ENCODE measurements around the gene ASB16.
"Not testable (repeated sequence)": the region's sequence is repeated elsewhere in the genome, so short reads cannot be mapped to it uniquely, and the experiment has no call there.

The ASB16 gene, protein sequence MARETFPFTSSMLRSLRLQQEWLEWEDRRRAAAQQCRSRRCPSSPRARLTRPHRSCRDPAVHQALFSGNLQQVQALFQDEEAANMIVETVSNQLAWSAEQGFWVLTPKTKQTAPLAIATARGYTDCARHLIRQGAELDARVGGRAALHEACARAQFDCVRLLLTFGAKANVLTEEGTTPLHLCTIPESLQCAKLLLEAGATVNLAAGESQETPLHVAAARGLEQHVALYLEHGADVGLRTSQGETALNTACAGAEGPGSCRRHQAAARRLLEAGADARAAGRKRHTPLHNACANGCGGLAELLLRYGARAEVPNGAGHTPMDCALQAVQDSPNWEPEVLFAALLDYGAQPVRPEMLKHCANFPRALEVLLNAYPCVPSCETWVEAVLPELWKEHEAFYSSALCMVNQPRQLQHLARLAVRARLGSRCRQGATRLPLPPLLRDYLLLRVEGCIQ

DNA sequence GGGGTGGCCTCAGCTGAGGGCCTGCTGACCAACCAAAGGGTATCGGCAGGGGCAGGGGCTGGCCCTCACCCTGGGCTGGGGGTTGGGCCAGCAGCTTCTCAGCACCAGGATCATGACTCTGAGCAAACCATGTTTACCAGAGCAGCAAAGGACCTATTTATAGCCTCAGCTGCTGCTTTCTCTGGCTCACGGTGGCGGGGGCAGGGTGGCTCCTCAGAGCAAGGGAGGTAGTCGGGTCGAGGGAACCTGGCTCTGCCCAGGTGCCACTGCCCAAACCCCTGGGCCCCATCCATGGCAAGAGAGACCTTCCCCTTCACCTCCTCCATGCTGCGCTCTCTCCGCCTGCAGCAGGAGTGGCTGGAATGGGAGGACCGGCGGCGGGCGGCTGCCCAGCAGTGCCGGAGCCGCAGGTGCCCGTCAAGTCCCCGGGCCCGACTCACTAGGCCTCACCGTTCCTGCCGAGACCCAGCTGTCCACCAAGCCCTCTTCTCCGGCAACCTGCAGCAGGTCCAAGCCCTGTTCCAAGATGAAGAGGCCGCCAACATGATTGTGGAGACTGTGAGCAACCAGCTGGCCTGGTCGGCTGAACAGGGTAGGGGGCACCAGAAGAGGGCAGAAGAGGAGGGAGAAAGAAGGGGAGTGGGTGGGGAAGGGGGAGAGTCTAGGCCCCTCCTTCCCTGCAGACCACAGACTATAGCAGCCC lies at the start of gene ASB16:
ASB16 (plus strand) TSS at position 206 of the 703 bp plus-strand sequence; CDS start at position 292, 86 bp downstream.
- DNase-seq: peak; percentile 51

DNA sequence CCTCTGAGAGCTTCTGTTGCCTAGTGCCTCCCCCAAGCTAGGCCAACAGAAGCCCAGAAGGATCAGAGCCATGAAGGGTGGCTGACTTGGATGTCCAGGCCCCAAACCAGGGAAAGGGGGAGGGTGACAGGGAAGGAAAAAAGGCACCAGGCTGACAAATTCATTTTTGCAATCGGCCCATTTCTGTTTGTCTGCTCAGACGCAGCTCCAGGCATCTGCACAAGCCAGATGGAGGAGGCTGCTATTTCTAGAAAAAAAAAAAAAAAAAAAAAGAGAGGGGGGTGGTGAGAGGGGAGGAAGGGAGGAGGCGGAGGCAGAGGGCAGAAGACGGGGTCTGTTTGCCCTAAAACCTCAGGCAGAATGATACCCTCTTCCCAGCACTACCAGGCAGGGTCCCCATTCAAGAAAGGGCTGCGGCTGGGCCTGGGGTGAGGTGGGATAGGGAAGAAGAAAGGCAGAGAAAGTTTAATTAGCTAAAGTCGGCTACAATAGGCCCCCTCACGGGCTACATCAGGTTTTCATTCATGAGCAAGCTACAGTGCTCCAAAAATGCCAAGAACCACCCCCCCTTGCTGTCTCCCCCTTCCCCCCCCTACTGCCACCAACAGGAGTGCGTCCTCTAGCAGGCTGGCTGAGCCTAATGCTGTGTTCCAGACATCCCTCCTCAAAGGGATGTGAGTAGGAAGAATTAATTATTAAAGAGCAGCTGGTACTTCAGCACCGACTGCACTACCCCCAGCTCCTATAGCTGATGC lies 49.5 kb upstream of the ASB16 start:
- no peak for DNase-seq

DNA sequence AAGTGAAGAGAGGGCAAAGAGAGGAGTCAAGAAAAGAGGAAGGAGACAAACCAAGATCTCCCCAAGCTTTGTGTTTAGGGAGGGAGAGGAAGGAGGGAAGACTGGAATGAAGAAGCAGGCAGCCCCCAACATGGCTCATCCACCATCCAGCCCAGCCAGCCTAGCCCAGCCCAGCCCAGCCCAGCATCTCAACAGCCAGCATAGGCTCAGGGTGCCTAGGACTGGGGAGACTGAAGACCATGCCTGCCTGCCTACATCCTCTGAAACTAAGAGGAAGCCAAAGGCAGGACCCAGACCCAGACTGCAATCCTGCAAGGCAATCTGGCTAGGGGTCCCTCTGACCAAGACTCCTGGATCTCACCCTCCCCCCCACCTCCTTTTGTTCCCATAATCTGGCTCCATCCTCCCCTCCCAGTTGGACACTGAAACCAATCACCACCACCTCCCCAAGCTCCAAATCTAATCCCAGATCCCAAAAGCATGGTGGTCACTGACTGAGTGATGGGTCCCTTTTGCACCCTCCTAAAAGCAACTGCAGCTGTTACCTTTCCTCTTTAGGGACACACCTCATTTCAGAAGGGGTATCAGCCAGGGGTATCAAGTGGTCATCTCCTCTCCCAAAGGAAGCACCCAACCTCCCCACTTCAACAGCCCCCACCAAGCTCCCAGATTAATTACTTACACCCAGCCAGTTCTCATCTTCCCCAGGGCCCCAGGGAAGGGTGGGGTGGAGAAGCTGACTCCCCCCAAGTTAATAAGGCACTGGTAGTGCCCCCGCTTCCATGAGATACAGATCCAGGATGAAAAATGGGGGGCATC lies 48.3 kb upstream of the ASB16 start:
- no peak for DNase-seq

DNA sequence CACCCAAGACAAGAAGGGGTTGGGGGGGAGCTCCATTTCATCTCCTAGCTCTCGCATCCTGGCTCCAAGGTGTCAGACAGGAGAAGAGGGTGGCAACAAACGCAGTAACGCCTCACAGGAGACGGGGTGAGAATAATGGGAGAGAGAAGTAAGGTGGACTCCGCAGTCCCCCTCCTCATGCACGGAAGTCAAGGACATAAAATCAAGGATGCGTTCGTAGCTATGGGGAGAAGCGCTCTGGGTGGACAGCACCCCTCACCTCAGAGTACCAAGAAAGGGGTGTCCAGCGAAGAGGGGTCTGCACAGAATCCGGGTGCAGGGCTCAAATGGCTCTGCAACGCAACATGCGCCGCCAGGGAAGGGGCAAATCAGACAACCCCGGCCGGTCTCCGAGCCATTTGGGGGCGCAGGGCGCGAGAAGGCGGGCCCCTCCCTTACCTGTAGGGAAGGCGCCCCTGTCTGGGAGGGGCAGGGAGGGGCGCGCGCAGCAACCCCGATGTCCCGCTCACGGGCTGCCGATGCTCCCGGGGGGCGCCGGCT lies 47.6 kb upstream of the ASB16 start:
- DNase-seq: no peak

DNA sequence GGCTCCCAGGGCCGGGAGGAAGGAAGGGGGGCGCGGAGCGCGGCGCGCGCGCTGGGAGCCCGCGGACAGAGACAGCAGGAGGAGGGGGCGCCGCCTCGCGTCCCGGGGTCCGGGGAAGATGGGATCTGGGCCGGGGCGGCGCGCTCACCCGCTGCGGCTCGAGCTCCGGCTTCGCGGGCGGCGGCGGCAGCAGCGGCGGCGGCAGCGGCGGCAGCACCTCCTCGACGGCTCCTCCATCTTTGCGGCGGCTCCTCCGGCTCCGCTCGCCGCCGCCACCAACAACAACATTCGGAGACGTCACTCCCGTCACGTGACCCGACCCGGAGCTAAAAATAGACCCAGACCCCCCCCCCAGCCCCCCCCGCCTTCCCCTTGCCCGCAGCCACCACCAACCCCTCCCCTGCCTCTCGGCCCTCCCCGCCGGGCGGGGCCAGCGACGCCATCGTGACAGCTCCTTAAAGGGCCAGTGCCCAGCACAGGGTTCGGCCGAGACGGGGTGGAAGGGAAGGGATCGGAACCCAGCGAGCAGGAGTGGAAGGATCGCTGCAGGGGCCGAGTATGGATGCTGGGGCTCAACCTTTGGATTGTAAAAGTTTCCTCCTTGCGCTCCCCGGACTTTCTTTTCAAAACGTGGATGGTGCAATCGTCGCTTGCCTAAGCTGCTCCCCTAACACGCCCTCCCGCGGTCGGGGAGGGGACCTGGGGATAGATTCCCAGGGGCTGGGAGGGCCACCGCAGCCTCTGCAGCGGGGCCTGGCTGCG lies 47.0 kb upstream of the ASB16 start, which contains the start of gene HDAC5:
HDAC5 (minus strand) TSS at position 286 of the 762 bp plus-strand sequence. CDS start 6,126 bp downstream, outside the sequence.
- DNase-seq: peak; percentile 96

DNA sequence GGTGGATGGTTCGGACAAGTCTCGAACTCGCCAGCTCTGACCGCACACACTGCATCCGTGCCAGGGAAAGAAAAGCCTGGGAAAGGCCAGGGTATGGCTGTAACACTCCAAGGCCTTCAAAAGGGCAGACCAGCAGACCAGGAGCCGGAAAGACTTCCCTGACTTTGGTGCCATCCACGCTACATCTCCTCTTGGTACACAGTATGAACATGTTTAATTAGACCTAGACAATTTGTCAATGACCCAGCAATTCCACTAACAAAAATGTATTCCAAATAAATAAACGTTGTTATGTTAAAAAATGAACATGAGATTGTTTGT lies 46.4 kb upstream of the ASB16 start:
- DNase-seq: no peak

DNA sequence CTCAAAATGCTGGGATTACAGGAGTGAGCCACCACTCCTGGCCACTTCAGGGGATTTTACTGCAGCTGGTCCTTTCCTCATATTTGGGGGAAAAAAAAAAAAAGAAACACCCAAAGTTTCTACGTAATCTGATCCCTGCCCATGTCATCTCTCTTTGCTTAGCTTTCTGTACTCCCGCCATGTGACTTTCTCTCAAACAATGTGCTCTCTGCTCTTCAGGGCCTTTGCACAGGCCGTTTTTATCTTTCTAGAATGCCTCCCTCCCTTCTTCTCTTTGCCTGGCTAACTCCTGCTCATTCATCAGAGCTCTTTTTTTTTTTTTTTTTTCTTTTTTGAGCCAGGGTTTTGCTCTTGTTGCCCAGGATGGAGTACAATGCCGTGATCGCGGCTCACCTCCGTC lies 42.1 kb upstream of the ASB16 start:
- DNase-seq: no peak

DNA sequence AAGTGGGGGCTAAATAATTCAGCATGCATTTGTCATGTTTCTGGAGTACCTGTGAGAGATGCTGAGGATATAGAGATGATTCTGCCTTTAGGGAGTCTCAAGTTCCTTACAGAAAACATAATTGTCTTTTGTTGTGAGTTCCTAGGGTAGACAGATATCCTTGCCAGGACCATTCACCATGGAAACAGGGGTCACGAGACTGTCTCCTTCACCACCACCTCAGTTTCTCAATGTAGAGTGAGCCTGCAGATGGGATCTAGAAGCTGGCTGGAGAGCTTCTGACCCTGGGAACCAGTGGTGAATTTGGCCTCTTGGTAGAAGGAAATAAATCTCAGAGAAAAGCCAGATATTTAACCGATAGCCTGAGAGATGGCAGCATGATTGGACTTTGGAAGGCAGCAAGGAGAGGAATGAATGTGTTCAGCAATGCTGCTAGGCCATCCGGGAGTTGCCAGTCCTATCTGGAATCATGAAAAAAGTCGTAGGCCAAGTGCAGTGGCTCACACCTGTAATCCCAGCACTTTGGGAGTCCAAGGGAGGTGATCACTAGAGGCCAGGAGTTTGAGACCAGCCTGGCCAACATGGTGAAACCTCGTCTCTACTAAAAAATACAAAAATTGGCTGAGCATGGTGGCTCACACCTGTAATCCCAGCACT lies 39.7 kb upstream of the ASB16 start:
- no peak for DNase-seq

DNA sequence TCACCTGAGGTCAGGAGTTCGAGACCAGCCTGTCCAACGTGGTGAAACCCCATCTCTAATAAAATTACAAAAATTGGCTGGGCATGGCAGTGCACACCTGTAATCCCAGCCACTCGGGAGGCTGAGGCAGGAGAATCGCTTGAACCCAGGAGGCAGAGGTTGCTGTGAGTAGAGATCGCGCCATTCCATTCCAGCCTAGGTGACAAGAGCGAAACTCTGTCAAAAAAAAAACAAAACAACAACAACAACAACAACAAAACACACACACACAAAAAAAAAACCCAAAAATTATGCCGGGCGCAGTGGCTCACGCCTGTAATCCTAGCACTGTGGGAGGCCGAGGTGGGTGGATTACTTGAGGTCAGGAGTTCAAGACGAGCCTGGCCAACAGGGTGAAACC lies 39.1 kb upstream of the ASB16 start:
- not testable (repeated sequence) for DNase-seq

DNA sequence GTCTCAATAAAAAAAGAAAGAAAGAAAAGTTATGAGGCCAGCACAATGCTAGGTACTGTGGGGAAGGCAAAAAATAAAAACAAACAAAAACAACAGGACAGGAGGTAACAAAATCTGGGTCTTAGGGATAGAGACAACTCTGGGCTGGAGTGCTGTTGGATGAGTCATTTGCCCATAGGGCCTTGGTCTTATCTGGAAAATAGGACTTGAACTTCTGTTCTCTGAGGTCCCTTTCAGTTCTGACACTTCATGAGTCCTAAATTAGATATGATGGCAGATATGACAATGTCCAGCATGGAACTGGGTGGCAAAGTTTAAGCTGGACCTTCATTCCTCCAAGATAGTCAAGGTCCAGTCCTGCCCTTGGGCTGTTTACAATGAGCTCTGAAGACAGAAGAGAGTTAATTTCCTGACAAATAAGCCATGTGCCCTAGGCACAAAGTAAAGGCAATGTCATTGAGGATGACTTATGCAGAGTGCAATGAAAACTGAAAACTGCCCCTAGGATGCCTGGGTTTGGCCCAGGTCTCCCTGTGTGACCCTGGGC lies 38.2 kb upstream of the ASB16 start:
- DNase-seq: no peak

DNA sequence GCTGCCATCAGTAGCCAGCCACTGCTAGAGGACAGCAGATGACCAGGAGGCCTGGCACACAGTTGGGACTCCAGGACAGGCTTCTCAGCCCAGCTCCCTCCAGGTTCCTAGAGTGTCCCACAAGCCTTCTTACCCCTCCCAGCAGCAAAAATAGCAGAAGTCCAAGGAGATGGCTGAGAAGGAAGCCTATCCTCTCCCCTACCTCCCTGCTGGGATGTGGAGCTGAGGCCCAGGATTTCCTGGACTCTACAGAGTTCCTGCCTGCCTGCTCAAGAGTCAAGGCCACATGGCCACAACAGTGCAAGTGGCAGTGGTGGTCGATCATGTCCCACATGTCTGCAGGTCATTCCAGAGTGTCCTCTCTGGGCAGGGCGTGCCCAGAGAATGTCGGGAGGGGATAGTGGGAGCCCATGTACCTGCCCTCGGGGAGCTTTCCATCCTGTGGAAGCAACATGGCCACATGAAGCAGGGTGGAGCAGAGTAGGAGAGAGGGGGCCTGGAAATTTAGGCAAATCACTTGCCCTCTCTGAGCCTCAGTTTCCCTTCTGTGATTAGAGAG lies 36.5 kb upstream of the ASB16 start:
- DNase-seq: no peak

DNA sequence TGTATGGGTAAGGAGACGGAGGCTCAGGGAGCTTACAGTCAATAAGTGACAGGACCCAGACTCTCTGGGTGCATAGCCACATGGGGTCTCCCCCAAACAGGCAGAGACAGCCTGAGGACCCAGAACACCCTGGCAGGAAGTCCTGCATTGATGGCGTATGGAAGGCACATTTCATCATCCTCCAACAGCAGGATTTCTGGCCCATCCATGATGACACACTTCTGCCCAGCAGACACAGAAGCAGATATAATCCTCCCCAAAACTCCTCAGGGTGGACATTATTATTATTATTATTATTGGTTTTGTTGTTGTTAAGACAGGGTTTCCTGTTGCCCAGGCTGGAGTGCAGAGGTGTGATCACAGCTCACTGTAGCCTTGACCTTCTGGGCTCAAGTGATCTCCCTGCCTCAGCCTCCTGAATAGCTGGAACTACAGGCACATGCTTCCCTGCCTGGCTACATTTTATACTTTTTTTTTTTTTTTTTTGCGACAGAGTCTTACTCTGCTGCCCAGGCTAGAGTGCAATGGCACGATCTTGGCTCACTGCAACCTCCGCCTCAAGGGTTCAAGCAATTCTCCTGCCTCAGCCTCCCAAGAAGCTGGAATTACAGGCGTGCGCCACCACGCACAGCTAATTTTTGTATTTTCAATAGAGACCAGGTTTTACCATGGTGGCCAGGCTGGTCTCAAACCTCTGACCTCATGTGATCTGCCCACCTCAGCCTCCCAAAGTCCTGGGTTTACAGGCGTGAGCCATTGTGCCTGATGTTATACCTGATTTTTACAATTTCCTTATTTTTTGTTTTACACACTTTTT lies 35.5 kb upstream of the ASB16 start:
- DNase-seq: no peak

DNA sequence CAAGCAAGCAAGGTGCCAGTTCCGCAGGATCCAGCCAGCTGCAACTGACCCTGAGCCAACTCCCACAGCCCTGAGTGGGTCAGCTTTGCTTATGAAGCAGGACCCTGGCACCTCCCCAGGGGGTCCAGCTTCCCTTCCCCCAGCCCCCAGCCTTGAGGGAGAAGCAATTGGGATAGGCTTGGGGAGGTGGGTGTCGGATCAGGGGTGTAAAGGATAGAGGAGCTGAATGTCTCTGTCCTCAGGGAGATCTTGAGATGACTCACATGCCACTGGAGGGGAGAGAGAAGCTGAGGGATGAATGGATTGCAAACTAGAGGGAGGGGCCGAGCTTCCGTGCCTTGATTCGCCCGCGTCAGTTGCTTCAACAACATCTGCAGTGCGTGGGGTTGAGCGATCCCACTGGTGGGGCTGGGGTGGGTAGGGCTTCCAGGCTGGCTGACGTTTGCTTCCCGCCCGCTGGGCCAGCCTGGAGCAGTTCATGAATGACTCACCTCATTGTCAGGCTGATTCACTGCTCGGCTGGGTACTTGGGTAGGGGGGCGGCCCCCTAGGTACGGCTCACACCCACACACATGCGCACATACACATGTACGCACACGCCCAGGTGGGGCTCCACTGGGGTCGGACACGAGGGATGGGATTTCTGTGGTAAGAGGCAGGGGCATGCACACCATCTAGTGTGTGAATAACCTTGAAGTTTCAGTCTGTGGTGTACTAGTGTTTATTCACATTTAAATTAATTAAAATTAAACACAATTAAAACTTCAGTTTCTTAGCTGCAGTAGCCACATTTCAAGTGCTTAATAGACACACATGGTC lies 32.4 kb upstream of the ASB16 start:
- peak; percentile 89 for DNase-seq

DNA sequence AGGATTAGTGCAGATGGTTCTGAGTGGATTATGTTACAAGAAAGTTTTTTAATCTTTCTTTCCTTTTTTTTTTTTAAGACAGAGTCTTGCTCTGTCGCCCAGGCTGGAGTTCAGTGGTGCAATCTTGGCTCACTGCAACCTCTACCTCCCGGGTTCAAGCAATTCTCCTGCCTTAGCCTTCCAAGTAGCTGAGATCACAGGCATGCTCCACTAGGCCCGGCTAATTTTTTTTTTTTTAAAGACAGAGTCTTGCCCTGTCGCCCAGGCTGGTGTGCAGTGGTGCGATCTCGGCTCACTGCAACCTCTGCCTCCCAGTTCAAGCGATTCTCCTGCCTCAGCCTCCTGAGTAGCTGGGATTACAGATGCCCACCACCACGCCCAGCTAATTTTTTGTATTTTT lies 26.6 kb upstream of the ASB16 start:
- DNase-seq: not testable (repeated sequence)

DNA sequence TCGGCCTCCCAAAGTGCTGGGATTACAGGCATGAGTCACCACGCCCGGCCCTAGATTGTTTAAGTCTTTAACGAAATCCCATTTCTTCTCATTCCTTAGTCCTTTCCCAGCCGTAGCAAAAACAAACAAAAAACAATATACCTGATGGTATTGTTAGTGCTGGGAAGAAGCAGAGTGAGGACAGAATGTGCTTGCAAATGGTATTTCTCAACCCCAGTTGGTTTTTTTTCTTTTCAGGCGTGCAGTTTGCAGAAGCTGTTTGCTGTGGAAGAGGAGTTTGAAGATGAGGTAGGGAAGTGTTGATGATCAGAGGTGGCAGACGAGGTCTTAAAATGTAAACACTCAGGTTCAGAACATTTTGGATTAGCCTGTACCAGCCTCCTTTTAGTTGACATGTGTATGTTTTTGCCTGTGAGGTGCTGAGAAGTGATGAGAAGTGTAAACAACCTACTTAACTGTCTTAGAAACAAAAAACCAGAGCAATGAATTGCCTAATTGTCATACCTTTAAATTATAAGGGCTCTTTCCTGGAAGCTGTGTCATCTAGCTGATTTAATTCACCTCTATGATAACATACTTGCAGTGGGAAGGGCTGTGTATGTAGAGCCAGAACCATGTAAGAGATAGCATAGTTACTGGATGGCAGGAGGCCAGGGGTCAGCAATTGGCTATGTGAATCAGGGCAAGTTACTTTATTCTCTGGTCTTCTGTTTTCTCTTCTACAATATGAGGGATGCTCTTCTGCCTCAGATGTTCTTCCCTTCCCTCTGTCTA lies 25.4 kb upstream of the ASB16 start:
- no peak for DNase-seq

DNA sequence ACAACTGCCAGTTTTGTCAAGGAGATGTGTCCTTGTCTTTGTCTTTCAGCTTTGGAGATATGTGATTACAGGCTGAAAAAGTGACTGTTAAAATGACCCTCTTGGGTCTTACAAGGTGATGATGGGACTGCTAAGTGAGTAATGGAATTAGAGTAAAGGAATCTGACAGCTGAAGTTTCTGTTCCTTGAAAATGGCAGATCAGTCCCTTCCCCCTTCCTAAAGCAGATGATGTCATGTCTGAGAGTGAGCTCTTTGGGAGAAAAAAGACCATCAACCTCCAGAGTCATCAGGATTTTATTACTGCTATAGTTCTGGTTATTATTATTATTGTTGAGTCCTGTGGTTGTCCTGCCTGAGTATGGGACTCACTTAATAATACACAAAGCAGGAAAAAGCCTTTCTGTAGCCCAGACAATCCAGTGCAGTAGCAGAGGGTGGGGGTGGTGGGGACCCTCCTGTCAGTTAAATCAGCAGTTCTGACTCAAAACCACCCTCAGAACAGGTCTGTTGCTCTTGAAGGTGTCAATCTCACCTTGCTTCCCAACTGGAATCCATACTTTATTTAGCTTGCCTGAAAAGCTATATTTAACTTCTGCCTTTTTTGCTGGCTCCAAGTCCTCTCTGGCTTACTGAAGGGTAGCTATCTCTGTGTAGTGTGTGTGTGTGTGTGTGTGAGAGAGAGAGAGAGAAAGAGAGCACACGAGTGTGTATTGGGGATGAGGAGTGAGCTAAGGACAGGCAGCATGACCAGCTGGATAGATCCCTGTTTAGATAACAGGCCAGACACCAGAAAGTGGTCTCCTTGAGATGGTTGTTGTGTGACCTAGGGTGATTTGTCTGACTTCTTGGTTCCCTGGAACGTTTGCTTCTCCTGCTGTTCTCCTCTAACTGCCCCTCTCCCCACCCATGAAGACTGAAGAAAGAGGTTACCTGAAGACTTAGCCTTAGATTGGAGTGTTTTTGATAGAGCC lies 23.8 kb upstream of the ASB16 start:
- no peak for DNase-seq

Data from NCI-H774 (cell line).